PC-3 (cell line): ENCODE measurements around the gene CALN1.

Experiments
- EZH2 ChIP-seq: fragments of 300-600 bp; sonication (generic); IDR thresholded peaks from one replicate; pipeline ENCODE4 v1.6.1; 2017; ENCODE audit warnings: antibody characterized with exemption, mild to moderate bottlenecking, low read length; ENCODE audit not compliant: unreplicated experiment
- TF ChIP-seq, protein P1 (sequence below): fragments of 300-600 bp; sonication (generic); conservative IDR thresholded peaks from 2 replicates; pipeline ENCODE4 v1.5.1; 2017; ENCODE audit warnings: antibody characterized with exemption, low read depth, mild to moderate bottlenecking, low read length

DNA sequence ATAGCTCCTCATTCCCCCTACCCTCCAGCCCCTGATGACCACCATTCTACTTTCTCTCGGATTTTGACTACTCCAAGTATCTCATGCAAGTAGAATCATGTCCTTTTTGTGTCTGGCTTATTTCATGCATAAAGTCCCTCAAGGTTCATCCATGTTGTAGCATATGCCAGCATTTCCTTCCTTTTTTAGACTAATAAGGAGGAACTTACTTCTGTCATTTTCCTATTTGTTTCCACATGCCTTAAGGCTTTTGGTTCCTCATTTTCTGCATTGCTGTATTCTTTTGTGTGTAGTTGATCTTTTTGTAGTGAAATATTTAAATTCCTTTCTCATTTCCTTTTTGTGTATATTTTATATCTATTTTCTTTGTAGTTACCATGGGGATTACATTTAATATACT, 376.9 kb downstream of the CALN1 start:
- TF ChIP-seq, protein P1, sequence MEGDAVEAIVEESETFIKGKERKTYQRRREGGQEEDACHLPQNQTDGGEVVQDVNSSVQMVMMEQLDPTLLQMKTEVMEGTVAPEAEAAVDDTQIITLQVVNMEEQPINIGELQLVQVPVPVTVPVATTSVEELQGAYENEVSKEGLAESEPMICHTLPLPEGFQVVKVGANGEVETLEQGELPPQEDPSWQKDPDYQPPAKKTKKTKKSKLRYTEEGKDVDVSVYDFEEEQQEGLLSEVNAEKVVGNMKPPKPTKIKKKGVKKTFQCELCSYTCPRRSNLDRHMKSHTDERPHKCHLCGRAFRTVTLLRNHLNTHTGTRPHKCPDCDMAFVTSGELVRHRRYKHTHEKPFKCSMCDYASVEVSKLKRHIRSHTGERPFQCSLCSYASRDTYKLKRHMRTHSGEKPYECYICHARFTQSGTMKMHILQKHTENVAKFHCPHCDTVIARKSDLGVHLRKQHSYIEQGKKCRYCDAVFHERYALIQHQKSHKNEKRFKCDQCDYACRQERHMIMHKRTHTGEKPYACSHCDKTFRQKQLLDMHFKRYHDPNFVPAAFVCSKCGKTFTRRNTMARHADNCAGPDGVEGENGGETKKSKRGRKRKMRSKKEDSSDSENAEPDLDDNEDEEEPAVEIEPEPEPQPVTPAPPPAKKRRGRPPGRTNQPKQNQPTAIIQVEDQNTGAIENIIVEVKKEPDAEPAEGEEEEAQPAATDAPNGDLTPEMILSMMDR: no peak
- no peak for TF ChIP-seq EZH2
